NB4 (cell line): ENCODE results near the gene SLC6A12.

ENCODE experiments used
- DNase-seq: peaks from one replicate; pipeline ENCODE4 v3.0.0; 2010; ENCODE audit warnings: low read depth
- H3K4me3 ChIP-seq: one replicate; pipeline ENCODE4 v1.5.1; 2011; ENCODE audit warnings: mild to moderate bottlenecking, low read depth, low read length, moderate library complexity
- MAX ChIP-seq: IDR thresholded peaks from 2 replicates; pipeline ENCODE4 v1.6.1; 2011; ENCODE audit warnings: low read depth, low read length
- MYC ChIP-seq: IDR thresholded peaks from 2 replicates; pipeline ENCODE4 v1.6.1; 2011; ENCODE audit warnings: low read depth, low read length
- POLR2A ChIP-seq: IDR thresholded peaks from 2 replicates; pipeline ENCODE4 v1.6.1; 2011; ENCODE audit warnings: mild to moderate bottlenecking; ENCODE audit not compliant: insufficient read length; ENCODE audit errors: extremely low read depth
- TF ChIP-seq, protein P1 (sequence below): IDR thresholded peaks from one replicate; pipeline ENCODE4 v1.5.1; 2012; ENCODE audit warnings: low read depth, low read length

SLC6A12 gene

GRCh38 chr12:203074-203461 is 10.9 kb downstream of the SLC6A12 start:
- no peak overlapping the region for H3K4me3 ChIP-seq
- TF ChIP-seq, protein P1, sequence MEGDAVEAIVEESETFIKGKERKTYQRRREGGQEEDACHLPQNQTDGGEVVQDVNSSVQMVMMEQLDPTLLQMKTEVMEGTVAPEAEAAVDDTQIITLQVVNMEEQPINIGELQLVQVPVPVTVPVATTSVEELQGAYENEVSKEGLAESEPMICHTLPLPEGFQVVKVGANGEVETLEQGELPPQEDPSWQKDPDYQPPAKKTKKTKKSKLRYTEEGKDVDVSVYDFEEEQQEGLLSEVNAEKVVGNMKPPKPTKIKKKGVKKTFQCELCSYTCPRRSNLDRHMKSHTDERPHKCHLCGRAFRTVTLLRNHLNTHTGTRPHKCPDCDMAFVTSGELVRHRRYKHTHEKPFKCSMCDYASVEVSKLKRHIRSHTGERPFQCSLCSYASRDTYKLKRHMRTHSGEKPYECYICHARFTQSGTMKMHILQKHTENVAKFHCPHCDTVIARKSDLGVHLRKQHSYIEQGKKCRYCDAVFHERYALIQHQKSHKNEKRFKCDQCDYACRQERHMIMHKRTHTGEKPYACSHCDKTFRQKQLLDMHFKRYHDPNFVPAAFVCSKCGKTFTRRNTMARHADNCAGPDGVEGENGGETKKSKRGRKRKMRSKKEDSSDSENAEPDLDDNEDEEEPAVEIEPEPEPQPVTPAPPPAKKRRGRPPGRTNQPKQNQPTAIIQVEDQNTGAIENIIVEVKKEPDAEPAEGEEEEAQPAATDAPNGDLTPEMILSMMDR = no peak
- no peak for TF ChIP-seq MYC
- no peak for TF ChIP-seq POLR2A
- no peak for TF ChIP-seq MAX

DNA sequence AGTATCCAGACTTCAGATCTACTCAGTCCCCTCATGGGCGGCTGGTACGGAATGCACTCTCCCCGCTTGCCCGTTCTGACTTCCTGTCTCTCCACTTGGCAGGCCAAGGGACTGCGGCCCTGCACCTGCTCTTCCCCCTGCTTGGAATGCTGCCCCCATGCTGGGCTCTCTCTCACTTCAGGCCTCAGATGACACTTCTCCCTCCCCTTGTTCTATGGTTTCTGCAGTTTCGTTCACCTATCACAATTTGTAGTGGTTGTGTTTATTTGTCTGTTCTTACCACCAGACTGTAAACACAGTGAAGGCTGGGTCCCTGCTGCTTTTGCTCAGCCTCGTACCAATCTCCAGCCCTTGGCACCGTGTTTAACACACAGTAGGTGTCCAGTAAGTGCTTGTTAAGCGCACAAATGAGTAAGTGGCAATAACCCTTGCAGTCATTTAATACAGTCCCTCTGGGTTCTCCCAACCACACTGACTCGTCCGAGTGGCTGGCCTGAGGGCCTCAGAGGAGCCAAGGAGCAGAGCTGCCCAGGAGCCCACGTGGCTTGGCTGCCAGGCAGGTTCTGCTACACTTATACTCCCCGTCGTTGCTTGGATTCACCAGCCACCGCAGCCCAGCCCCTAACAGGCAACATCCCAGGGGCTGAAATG is 11.8 kb downstream of the SLC6A12 start:
- DNase-seq = no peak
- no peak overlapping the region for H3K4me3 ChIP-seq
- TF ChIP-seq MYC = no peak

More at GRCh38 chr12:203074-203461, 10.9 kb downstream of the SLC6A12 start:
- DNase-seq = no peak

GRCh38 chr12:201361-201760 is 12.6 kb downstream of the SLC6A12 start:
- DNase-seq = no peak
- TF ChIP-seq MAX (no peak), MYC (no peak), POLR2A (no peak)
- TF ChIP-seq, protein P1 = no peak
- H3K4me3 ChIP-seq = no peak overlapping the region

GRCh38 chr12:198705-199104 is 15.3 kb downstream of the SLC6A12 start:
- TF ChIP-seq POLR2A (no peak), MAX (no peak), MYC (no peak)
- TF ChIP-seq, protein P1 = no peak

DNA sequence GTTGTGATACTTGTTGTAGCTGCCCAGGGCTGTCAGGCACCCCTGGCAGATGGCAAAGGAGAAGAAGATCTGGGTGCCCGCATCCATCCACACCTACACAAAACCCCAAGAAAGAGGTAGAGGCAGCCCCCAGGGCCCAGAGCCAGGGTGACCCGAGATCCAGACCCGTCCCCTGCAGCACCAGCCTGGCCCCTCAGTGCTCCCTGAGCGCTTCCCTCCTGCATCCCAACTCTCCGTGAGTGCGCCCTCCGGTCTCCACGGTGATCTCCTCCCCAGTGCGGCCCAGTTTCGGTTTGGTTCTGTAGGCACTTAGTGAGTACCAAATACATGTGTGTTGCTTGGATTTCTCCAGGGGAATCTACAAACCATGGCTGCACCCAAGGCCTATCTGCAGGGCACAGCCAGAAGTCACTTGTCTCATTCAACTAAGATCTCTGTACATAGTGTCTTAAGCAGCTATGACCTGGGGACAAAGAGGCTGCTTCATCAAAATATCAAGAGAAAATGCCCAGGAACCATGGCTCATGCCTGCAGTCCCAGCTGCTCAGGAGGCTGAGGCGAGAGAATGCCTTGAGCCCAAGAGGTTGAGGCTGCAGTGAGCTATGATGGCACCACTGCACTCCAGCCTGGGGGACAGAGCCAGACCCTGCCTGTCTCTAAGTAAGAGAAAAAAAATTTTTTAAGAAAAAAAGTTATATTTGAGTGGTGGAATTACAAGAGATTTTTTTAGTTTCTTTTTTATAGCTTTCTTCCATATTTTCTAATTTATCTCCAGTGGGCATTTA is 15.9 kb downstream of the SLC6A12 start:
- H3K4me3 ChIP-seq = no peak overlapping the region
- TF ChIP-seq MAX (no peak), POLR2A (no peak), MYC (no peak)
- TF ChIP-seq, protein P1 = no peak
- DNase-seq = no peak

More at GRCh38 chr12:198705-199104, 15.3 kb downstream of the SLC6A12 start:
- H3K4me3 ChIP-seq = no peak overlapping the region
- no peak for DNase-seq

GRCh38 chr12:197347-197746 is 16.6 kb downstream of the SLC6A12 start:
- no peak for TF ChIP-seq POLR2A
- H3K4me3 ChIP-seq = no peak overlapping the region

DNA sequence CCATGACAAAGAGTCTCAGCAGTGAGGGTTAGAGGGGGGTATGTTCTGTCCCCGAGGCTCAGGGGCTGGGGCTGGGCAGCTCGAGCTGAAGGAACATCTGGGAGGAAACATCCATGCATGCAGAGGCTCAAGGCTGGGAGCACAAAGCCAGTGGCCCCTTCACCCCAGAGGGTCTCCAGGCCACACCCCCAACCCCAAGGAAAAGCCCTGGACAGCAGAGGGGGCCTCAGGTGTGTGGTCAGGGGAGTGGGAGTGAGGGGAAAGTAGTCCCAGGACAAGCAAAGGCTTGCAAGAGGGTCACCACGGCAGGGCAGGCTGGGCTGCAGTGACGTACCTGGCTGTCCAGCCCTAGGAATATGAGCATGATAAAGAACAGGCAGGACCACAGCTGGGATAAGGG is 17.5 kb downstream of the SLC6A12 start:
- no peak overlapping the region for H3K4me3 ChIP-seq
- TF ChIP-seq MYC (no peak), MAX (no peak), POLR2A (no peak)
- TF ChIP-seq, protein P1 = no peak
- DNase-seq = no peak

More at GRCh38 chr12:197347-197746, 16.6 kb downstream of the SLC6A12 start:
- DNase-seq = no peak
